ENCODE results near the gene SPAG17.

SPAG17 gene

DNA sequence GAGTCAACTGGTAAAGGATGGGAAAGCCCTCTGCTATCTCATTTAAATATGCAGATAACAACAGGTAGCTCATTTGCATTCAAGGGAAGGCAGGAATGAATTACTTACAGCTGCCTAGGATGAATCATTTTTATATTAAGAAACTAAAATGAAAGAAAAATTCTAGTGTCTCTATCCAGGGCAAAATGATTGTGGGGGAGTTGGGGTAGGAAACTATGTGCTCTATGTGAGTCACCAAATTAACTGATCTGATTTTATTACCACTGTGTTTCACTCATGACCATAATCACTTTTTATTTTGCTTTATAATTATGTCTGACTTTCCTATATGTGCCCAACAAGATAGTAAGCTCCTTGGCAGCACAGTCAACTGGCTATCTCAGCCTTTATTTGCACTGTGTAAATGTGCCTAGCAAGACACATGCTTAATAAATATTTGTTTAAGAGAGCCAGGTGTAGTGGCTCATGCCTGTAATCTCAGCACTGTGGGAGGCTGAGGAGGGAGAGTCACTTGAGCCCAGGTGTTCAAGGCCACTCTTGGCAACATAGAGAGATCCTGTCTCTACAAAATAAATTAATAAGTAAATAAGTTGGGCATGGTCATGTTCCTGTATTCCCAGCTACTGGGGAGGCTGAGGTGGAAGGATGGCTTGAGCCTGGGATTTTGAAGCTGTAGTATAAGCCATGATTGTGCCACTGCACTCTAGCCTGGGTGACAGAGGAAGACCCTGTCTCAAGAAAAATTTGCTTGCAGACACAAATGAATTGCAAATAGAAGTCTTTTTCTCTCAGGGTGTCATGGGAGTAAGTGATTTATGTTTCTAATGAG, 84.1 kb downstream of the SPAG17 start:
- no peak for DNase-seq
- H3K4me3 Mint-ChIP-seq, result no peak overlapping the region
- no peak for ATAC-seq (replicated peaks)
- H3K4me1 Mint-ChIP-seq, result no peaks in the 10 kb centered on the region
- H3K9me3 Mint-ChIP-seq, result no peaks in the 10 kb centered on the region
- H3K27me3 Mint-ChIP-seq, result no peaks in the 10 kb centered on the region
- H3K36me3 Mint-ChIP-seq, result no peaks in the 10 kb centered on the region
- H3K27ac Mint-ChIP-seq, result no peak overlapping the region

GRCh38 chr1:118099686-118100085, 85.3 kb downstream of the SPAG17 start:
- H3K4me1 Mint-ChIP-seq, result no peaks in the 10 kb centered on the region
- no peak for DNase-seq
- no peak for ATAC-seq (replicated peaks)
- no peaks in the 10 kb centered on the region for H3K36me3 Mint-ChIP-seq
- H3K27ac Mint-ChIP-seq, result no peak overlapping the region
- no peaks in the 10 kb centered on the region for H3K9me3 Mint-ChIP-seq
- no peaks in the 10 kb centered on the region for H3K27me3 Mint-ChIP-seq
- H3K4me3 Mint-ChIP-seq, result no peak overlapping the region

DNA sequence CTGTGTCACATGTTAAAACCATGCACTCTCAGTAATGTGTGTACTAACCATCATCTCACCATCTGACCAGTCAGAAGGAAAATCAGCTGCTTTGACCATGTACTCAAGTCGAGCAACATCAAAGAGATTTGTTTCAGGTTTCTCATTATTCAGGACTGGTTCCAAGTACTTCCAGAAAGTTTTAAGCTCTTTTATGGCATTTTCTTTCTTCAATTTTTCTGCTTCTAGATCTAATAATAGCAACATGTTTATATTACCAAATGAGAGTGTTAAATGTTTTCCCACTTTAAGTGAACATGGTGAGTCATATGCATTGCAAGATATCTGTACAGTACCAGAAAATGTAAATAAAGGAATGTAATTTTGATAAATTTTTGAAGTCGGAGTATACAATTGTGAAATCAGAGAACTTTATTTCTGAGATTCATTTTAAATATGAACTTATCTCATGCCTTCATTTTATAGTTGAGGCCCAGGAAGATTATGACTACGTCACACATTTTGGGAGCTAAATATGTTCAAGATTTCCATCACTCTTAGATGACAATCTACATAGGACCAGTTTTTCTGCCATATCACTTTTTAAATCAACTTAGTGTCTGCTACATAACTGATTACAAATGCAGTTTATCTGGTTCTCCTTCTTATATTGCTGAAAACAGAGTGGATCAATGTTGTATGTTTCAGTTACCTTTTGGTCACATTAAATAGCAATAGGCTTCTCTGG, 87.2 kb downstream of the SPAG17 start:
- ATAC-seq (replicated peaks) (no peak), DNase-seq (no peak)
- Mint-ChIP-seq H3K27me3 (no peaks in the 10 kb centered on the region), H3K4me1 (no peaks in the 10 kb centered on the region), H3K27ac (no peak overlapping the region), H3K4me3 (no peak overlapping the region), H3K36me3 (no peaks in the 10 kb centered on the region), H3K9me3 (no peaks in the 10 kb centered on the region)

GRCh38 chr1:118093017-118093416, 92.0 kb downstream of the SPAG17 start:
- ATAC-seq (replicated peaks) (no peak), DNase-seq (no peak)
- H3K9me3 Mint-ChIP-seq, result peaks cover 5 to 6% of the 10 kb centered on the region in 2 donors
- no peak overlapping the region for H3K27ac Mint-ChIP-seq
- no peaks in the 10 kb centered on the region for H3K36me3 Mint-ChIP-seq
- H3K27me3 Mint-ChIP-seq, result no peaks in the 10 kb centered on the region
- no peak overlapping the region for H3K4me3 Mint-ChIP-seq
- no peaks in the 10 kb centered on the region for H3K4me1 Mint-ChIP-seq

GRCh38 chr1:118090130-118090529, 94.9 kb downstream of the SPAG17 start:
- Mint-ChIP-seq H3K27me3 (no peaks in the 10 kb centered on the region), H3K4me3 (no peak overlapping the region), H3K4me1 (no peaks in the 10 kb centered on the region), H3K27ac (no peak overlapping the region), H3K9me3 (peaks cover 6 to 7% of the 10 kb centered on the region in 2 donors), H3K36me3 (no peaks in the 10 kb centered on the region)
- DNase-seq (no peak), ATAC-seq (replicated peaks) (no peak)

DNA sequence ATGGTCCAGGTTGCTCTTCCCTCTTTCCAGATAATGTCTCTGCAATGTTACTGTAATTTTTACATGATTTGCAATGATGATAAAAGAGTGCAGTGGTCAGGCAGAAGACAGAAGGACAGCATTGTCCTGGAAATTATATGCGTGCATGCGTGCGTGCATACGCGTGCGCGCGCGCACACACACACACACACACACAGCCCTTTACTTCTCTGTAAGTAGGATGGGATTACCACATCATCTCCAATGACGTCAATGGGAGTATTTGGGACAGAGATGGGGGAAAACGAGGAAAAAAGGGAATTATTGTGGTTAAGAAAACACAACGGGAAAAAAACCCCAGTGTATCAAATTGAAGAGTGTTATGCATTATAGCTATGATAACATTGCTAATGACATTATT, 99.7 kb downstream of the SPAG17 start:
- no peak overlapping the region for H3K4me3 Mint-ChIP-seq
- ATAC-seq (replicated peaks) (no peak), DNase-seq (no peak)
- H3K36me3 Mint-ChIP-seq, result no peaks in the 10 kb centered on the region
- no peaks in the 10 kb centered on the region for H3K4me1 Mint-ChIP-seq
- H3K27me3 Mint-ChIP-seq, result peaks cover 0 to 4% of the 10 kb centered on the region in 2 donors
- H3K27ac Mint-ChIP-seq, result no peak overlapping the region
- peaks cover 6 to 7% of the 10 kb centered on the region in 2 donors for H3K9me3 Mint-ChIP-seq

- no peaks in the 10 kb centered on the region for H3K36me3 Mint-ChIP-seq
- no peak overlapping the region for H3K27ac Mint-ChIP-seq
- peaks cover 6 to 7% of the 10 kb centered on the region in 2 donors for H3K9me3 Mint-ChIP-seq
- peaks cover 0 to 4% of the 10 kb centered on the region in 2 donors for H3K27me3 Mint-ChIP-seq
- no peak for DNase-seq
- H3K4me1 Mint-ChIP-seq, result no peaks in the 10 kb centered on the region
- ATAC-seq (replicated peaks), result no peak
- no peak overlapping the region for H3K4me3 Mint-ChIP-seq
Observed at GRCh38 chr1:118084400-118084799, 100.6 kb downstream of the SPAG17 start.

DNA sequence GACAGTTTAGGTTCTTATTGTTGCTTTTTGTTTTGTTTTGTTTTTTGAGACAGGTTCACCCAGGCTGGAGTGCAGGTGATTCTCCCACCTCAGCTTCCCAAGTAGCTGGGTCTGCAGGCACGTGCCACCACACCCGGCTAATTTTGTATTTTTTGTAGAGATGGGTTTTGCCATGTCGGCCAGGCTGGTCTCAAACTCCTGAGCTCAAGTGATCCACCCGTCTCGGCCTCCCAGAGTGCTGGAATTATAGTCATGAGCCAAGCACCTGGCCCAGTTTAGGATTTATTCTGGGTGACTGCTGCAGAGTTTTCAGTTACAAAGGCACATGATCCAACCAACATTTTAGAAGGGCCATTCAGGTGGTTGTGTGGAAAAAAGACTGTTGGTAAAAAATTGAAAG, 102.0 kb downstream of the SPAG17 start:
- Mint-ChIP-seq H3K27ac (no peak overlapping the region), H3K4me1 (no peaks in the 10 kb centered on the region), H3K9me3 (peaks cover 0 to 1% of the 10 kb centered on the region in 2 donors), H3K4me3 (no peak overlapping the region), H3K36me3 (no peaks in the 10 kb centered on the region), H3K27me3 (peaks cover 0 to 4% of the 10 kb centered on the region in 2 donors)
- ATAC-seq (replicated peaks) (no peak), DNase-seq (no peak)

DNA sequence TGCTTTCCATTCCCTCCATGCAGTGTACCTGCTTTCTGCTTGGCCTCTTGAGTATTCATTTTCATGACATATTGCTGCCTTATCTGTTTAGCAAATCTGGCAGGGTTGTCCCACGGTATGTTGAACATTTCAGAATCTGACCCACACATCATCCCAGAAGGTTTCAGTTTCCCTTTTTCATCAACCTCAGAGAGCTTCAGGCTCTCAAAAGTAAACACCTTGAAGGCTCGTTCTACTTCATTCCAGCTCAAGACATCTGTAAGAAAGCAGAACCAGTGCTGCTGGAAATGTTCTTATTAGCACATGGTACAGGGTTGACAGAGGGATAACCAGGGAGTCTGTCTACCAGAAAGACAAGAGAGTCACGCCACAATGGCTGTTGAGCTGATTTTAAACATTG, 103.6 kb downstream of the SPAG17 start:
- ATAC-seq (replicated peaks), result no peak
- H3K4me1 Mint-ChIP-seq, result no peaks in the 10 kb centered on the region
- peaks cover 0 to 4% of the 10 kb centered on the region in 2 donors for H3K27me3 Mint-ChIP-seq
- peaks cover 0 to 1% of the 10 kb centered on the region in 2 donors for H3K9me3 Mint-ChIP-seq
- no peaks in the 10 kb centered on the region for H3K36me3 Mint-ChIP-seq
- H3K4me3 Mint-ChIP-seq, result no peak overlapping the region
- DNase-seq, result no peak
- H3K27ac Mint-ChIP-seq, result no peak overlapping the region

- Mint-ChIP-seq H3K27ac (no peak overlapping the region), H3K4me1 (no peaks in the 10 kb centered on the region), H3K9me3 (no peaks in the 10 kb centered on the region), H3K27me3 (no peaks in the 10 kb centered on the region), H3K4me3 (no peak overlapping the region), H3K36me3 (no peaks in the 10 kb centered on the region)
- ATAC-seq (replicated peaks) (no peak), DNase-seq (no peak)
Observed at GRCh38 chr1:118077331-118078045, 107.5 kb downstream of the SPAG17 start.

DNA sequence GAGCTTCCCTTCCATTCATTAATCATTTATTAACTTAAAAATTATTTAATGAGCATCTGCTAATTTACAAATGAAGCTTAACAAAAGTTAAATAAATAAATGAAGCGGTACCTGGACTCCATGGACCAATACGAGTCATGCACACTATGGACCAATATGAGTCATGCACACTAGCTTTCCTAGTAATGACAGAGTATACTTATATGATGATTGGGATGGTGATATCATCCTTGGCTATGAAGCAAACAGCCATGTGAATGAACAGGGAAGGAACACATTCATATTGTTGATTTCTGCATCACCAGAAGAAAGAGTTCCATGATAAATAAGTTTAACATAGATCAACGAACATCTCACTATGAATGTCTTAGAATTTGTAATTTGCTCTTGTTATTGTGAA, 109.9 kb downstream of the SPAG17 start:
- ATAC-seq (replicated peaks), result no peak
- Mint-ChIP-seq H3K9me3 (no peaks in the 10 kb centered on the region), H3K27me3 (no peaks in the 10 kb centered on the region), H3K27ac (no peak overlapping the region), H3K4me1 (no peaks in the 10 kb centered on the region), H3K36me3 (no peaks in the 10 kb centered on the region), H3K4me3 (no peak overlapping the region)
- DNase-seq, result no peak

- no peaks in the 10 kb centered on the region for H3K36me3 Mint-ChIP-seq
- no peaks in the 10 kb centered on the region for H3K27me3 Mint-ChIP-seq
- no peak overlapping the region for H3K4me3 Mint-ChIP-seq
- ATAC-seq (replicated peaks) (no peak), DNase-seq (no peak)
- no peak overlapping the region for H3K27ac Mint-ChIP-seq
- H3K9me3 Mint-ChIP-seq, result no peaks in the 10 kb centered on the region
- H3K4me1 Mint-ChIP-seq, result no peaks in the 10 kb centered on the region
Observed at GRCh38 chr1:118073648-118074435, 111.2 kb downstream of the SPAG17 start.

GRCh38 chr1:118049981-118050380, 135.0 kb downstream of the SPAG17 start:
- no peak overlapping the region for H3K27ac Mint-ChIP-seq
- peaks cover 0 to 2% of the 10 kb centered on the region in 2 donors for H3K27me3 Mint-ChIP-seq
- H3K36me3 Mint-ChIP-seq, result no peaks in the 10 kb centered on the region
- no peak overlapping the region for H3K4me3 Mint-ChIP-seq
- ATAC-seq (replicated peaks), result no peak
- no peak for DNase-seq
- no peaks in the 10 kb centered on the region for H3K4me1 Mint-ChIP-seq
- H3K9me3 Mint-ChIP-seq, result no peaks in the 10 kb centered on the region

- peak in 1 of 2 donors; percentile 23 for ATAC-seq (replicated peaks)
Observed at GRCh38 chr1:118047650-118048224, 137.3 kb downstream of the SPAG17 start.

More at GRCh38 chr1:118047650-118048224, 137.3 kb downstream of the SPAG17 start:
- Mint-ChIP-seq H3K9me3 (no peaks in the 10 kb centered on the region), H3K27me3 (no peaks in the 10 kb centered on the region), H3K27ac (no peak overlapping the region), H3K4me3 (no peak overlapping the region), H3K4me1 (no peaks in the 10 kb centered on the region), H3K36me3 (no peaks in the 10 kb centered on the region)
- DNase-seq, result no peak
